Smooth muscle cell (in vitro differentiated cells): ENCODE results near the gene PARP14. TPM values are rescaled to one million over a fixed set of nuclear protein-coding genes. Genes with fewer than 3 reads are reported as not detected.

Source experiments
- DNase-seq: peaks from one replicate; lab custom pipeline; 2025; ENCODE audit not compliant: unreplicated experiment; lab: John Stamatoyannopoulos, UW
- H2AFZ ChIP-seq: fragments of 200-600 bp; sonication (generic); 2 replicates; pipeline ENCODE4 v1.6.0; 2016; ENCODE audit warnings: antibody characterized with exemption, low read depth, mild to moderate bottlenecking
- H3F3A ChIP-seq: fragments of 200-600 bp; sonication (generic); 2 replicates; pipeline ENCODE4 v1.6.0; 2017; ENCODE audit warnings: antibody characterized with exemption, low read depth
- H3K27ac ChIP-seq: fragments of 200-600 bp; sonication (generic); 2 replicates; pipeline ENCODE4 v1.5.1; 2016; ENCODE audit warnings: low read depth, mild to moderate bottlenecking
- H3K27me3 ChIP-seq: fragments of 200-600 bp; sonication (generic); 2 replicates; pipeline ENCODE4 v1.6.1; 2016; ENCODE audit warnings: low read depth, mild to moderate bottlenecking
- H3K36me3 ChIP-seq: fragments of 200-600 bp; sonication (generic); 2 replicates; pipeline ENCODE4 v1.5.1; 2016; ENCODE audit warnings: low read depth
- H3K4me1 ChIP-seq: fragments of 200-600 bp; sonication (generic); 2 replicates; pipeline ENCODE4 v1.5.1; 2016; ENCODE audit warnings: low read depth
- H3K4me2 ChIP-seq: fragments of 200-600 bp; sonication (generic); 2 replicates; pipeline ENCODE4 v1.6.0; 2016; ENCODE audit warnings: mild to moderate bottlenecking
- H3K4me3 ChIP-seq: fragments of 200-600 bp; sonication (generic); 2 replicates; pipeline ENCODE4 v1.5.1; 2016; ENCODE audit warnings: mild to moderate bottlenecking
- H3K79me2 ChIP-seq: fragments of 200-600 bp; sonication (generic); 2 replicates; pipeline ENCODE4 v1.6.0; 2016; ENCODE audit warnings: low read depth, mild to moderate bottlenecking
- H3K9ac ChIP-seq: fragments of 200-600 bp; sonication (generic); 2 replicates; pipeline ENCODE4 v1.6.0; 2016; ENCODE audit warnings: low read depth
- H3K9me3 ChIP-seq: fragments of 200-600 bp; sonication (generic); replicated peaks from 2 replicates; pipeline ENCODE4 v1.5.1; 2016; ENCODE audit warnings: low read depth
- H4K20me1 ChIP-seq: fragments of 200-600 bp; sonication (generic); 2 replicates; pipeline ENCODE4 v1.6.0; 2016; ENCODE audit warnings: low read depth
- CTCF ChIP-seq: fragments of 200-600 bp; sonication (generic); IDR thresholded peaks from 2 replicates; pipeline ENCODE4 v1.5.1; 2017; ENCODE audit warnings: borderline replicate concordance, mild to moderate bottlenecking, antibody characterized with exemption; ENCODE audit not compliant: insufficient read depth, poor library complexity, severe bottlenecking
- WGBS: methylation state at CpG from one replicate; pipeline ENCODE4 v1.1.7; 2016; ENCODE audit warnings: low lambda C conversion rate; 5-methylcytosine and 5-hydroxymethylcytosine counted together
- polyA plus RNA-seq: library from polyadenylated mRNA; unstranded; fragments of >200 nt; fragmentation: Nextera tagmentation; extraction: Ambion mirVana; gene quantifications from 2 replicates; pipeline ENCODE4 v1.2.1, GENCODE V29; 2016
- total RNA-seq: library from RNA; depleted of rRNA; stranded (reverse); fragments of >200 nt; gene quantifications from 2 replicates; pipeline ENCODE4 v1.2.3, GENCODE V29; 2014

Gene PARP14
- total and polyA plus RNA-seq, 2 experiments from 2014 or later, result 2.8 to 14.5 TPM

- TF ChIP-seq CTCF, result no peak
- Histone ChIP-seq H3K4me1 (peaks cover 13% of the 10 kb centered on the region), H3K27me3 (no peaks in the 10 kb centered on the region), H3K4me3 (no peak overlapping the region), H3K27ac (no peak overlapping the region), H3K4me2 (no peak overlapping the region), H3K9me3 (no peaks in the 10 kb centered on the region), H3K36me3 (no peaks in the 10 kb centered on the region), H3K79me2 (no peaks in the 10 kb centered on the region), H3F3A (no peaks in the 10 kb centered on the region), H2AFZ (no peak overlapping the region), H4K20me1 (no peaks in the 10 kb centered on the region), H3K9ac (no peak overlapping the region)
- WGBS, result 74% methylated on average over 3 of the region's 3 CpGs
- DNase-seq, result no peak
Measured at GRCh38 chr3:122760453-122761271, 80.0 kb downstream of the PARP14 start.

- H3K4me2 ChIP-seq, result no peak overlapping the region
- no peaks in the 10 kb centered on the region for H3F3A ChIP-seq
- no peak overlapping the region for H3K27ac ChIP-seq
Measured at GRCh38 chr3:122766430-122766829, 85.8 kb downstream of the PARP14 start.

GRCh38 chr3:122767540-122768372 lies 87.1 kb downstream of the PARP14 start:
- Histone ChIP-seq H3K27ac (no peak overlapping the region), H3F3A (no peaks in the 10 kb centered on the region), H3K9ac (no peak overlapping the region), H2AFZ (no peak overlapping the region), H3K4me2 (no peak overlapping the region), H4K20me1 (no peaks in the 10 kb centered on the region), H3K4me1 (no peaks in the 10 kb centered on the region), H3K9me3 (no peaks in the 10 kb centered on the region), H3K36me3 (no peaks in the 10 kb centered on the region), H3K27me3 (no peaks in the 10 kb centered on the region), H3K4me3 (no peak overlapping the region), H3K79me2 (no peaks in the 10 kb centered on the region)
- DNase-seq, result no peak
- WGBS, result 79% methylated on average over 3 of the region's 3 CpGs
- no peak for TF ChIP-seq CTCF

More at GRCh38 chr3:122766430-122766829, 85.8 kb downstream of the PARP14 start:
- Histone ChIP-seq H3K79me2 (no peaks in the 10 kb centered on the region), H3K36me3 (no peaks in the 10 kb centered on the region), H4K20me1 (no peaks in the 10 kb centered on the region), H3K27me3 (no peaks in the 10 kb centered on the region), H3K9me3 (no peaks in the 10 kb centered on the region), H3K4me1 (peaks cover under 1% of the 10 kb centered on the region), H2AFZ (no peak overlapping the region), H3K4me3 (no peak overlapping the region), H3K9ac (no peak overlapping the region)
- DNase-seq, result no peak
- TF ChIP-seq CTCF, result no peak
- WGBS, result 100% methylated on average over 3 of the region's 3 CpGs
